Lower leg skin (tissue), 4 donors: Measurements from ENCODE around the gene SHISA6. TPM values are rescaled to one million over a fixed set of nuclear protein-coding genes. Genes with fewer than 3 reads are reported as not detected.

Source experiments
- DNase-seq, 2 donors: peaks; one replicate each; pipeline ENCODE4 v3.0.0-alpha.2; 2019; ENCODE audit warnings: low spot score in 2 of 2
- H3K4me3 ChIP-seq: fragments of 200-600 bp; sonication (generic); 2 replicates; pipeline ENCODE4 v1.5.1; 2017; ENCODE audit warnings: mild to moderate bottlenecking, low read depth; ENCODE audit not compliant: poor library complexity, severe bottlenecking
- CTCF ChIP-seq, 3 donors: fragments of 450-650 bp; IDR thresholded peaks; one replicate each; pipeline ENCODE4 v1.5.1; 2016; ENCODE audit warnings: antibody characterized with exemption in 3 of 3, mild to moderate bottlenecking in 3 of 3, moderate library complexity in 2 of 3
- POLR2A ChIP-seq, 2 donors: fragments of 450-650 bp; IDR thresholded peaks; one replicate each; pipeline ENCODE4 v1.6.1; 2016 to 2017; ENCODE audit warnings: antibody characterized with exemption in 2 of 2, mild to moderate bottlenecking in 1 of 2, moderate library complexity in 1 of 2
- WGBS, 2 donors: methylation state at CpG; one replicate each; pipeline ENCODE4 v1.1.5; 2018; 5-methylcytosine and 5-hydroxymethylcytosine counted together
- intact Hi-C: fragments of 100-400 bp; cut with DNase I; formaldehyde crosslinking; loops from one replicate; pipeline ENCODE4 v1.15.0; 2023; ENCODE audit warnings: low total_unique reads
- total RNA-seq, 4 donors: library from RNA; depleted of rRNA; stranded (reverse); fragments of >200 nt; gene quantifications; one replicate each; pipeline ENCODE4 v1.1.0, GENCODE V29; 2016

SHISA6 gene
- total RNA-seq, 4 donors from 2014 or later: 0.72 to 2.8 (median 1.4) TPM

DNA sequence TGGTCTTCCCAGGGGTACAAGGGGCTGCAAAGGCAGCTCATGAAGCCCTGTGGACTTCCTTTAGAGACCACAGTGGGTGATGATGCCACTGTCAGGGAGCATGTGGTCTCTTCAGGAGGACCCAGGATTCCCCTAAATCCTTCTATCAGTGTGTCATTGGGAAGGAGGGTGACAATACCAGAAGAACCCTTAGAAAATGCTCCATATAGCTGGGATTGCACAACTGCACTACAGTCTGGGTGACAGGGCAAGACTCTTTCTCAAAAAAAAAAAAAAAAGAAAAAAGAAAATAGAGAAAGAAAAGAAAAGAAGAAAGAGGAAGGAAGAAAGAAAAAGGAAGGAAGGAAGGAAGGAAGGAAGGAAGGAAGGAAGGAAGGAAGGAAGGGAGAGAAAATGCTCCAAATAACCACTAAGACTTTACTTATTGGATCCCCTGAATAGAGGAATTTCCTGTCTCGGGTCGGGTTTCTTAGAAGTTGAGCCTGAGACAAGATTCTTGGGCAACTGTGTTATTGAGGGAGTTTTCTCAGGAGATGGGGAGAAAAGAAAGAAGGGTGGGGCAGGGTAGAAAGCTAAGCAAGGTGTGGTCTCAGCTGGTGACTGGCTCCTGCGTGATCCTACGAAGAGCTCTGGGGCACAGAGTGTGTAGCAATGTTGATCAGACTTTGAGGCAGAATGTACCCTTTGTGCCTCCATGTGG lies 274.1 kb downstream of the SHISA6 start:
- no peak overlapping the region for H3K4me3 ChIP-seq
- no peak for TF ChIP-seq POLR2A (IDR thresholded peaks at IDR 0.05)
- TF ChIP-seq CTCF (IDR thresholded peaks at IDR 0.05): no peak
- no peak for DNase-seq
- intact Hi-C loops: no loop called here
- WGBS, 2 donors: 37 to 45% methylated on average over 4 of the region's 4 CpGs

GRCh38 chr17:11515901-11516300 lies 274.9 kb downstream of the SHISA6 start:
- WGBS, 2 donors: 21 to 34% methylated on average over 2 of the region's 2 CpGs
- TF ChIP-seq CTCF (IDR thresholded peaks at IDR 0.05): no peak
- no peak for TF ChIP-seq POLR2A (IDR thresholded peaks at IDR 0.05)
- no peak for DNase-seq
- no peak overlapping the region for H3K4me3 ChIP-seq
- intact Hi-C loops: no loop called here

DNA sequence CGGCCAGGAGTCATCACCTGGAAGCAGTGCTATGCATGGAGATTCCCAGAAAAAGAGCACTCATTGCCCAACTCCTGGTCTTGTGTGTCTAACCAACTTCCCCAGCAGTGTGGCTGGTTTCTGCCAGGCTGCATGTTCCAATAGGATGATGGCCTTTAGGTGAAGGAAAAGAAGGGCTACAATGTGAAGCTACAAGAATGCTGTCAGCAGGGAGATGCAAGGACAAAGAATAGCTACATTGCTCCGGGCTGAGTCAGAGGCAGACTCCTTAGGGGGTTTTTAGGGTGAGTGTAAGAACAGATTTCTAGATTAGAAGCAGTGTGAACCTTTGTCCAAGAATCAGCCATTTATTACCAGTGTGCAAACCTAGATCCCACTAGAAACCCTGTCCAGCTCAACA lies 294.2 kb downstream of the SHISA6 start:
- intact Hi-C loops: no loop called here
- TF ChIP-seq CTCF (IDR thresholded peaks at IDR 0.05): no peak
- TF ChIP-seq POLR2A (IDR thresholded peaks at IDR 0.05): no peak
- H3K4me3 ChIP-seq: no peak overlapping the region
- DNase-seq: no peak
- WGBS, 2 donors: 75 to 92% methylated on average over 2 of the region's 2 CpGs

DNA sequence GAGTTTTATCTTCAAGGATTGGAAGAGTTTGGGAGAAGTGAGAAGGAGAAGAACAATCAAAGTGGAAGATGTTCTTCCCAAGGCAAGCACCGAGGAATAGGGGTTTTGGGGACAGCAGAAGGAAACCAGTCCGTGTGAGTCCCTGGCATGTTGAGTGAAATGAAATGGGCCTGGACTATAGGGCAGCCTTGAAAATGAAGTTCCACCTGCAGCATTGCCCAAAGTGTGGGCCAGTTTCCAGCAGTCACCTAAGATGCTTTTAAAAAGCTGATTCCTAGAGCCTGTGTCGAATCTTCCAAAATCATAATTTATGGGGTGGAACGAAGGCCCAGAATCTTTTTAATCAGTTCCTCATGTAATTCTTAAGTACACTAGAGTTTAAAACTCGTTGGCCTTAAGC lies 297.4 kb downstream of the SHISA6 start:
- no peak overlapping the region for H3K4me3 ChIP-seq
- intact Hi-C loops: no loop called here
- WGBS, 2 donors: 61 to 71% methylated on average over 5 of the region's 5 CpGs
- no peak for TF ChIP-seq POLR2A (IDR thresholded peaks at IDR 0.05)
- no peak for TF ChIP-seq CTCF (IDR thresholded peaks at IDR 0.05)
- DNase-seq: no peak

GRCh38 chr17:11539637-11540036 lies 298.6 kb downstream of the SHISA6 start:
- no peak overlapping the region for H3K4me3 ChIP-seq
- DNase-seq: no peak
- intact Hi-C loops: no loop called here
- no peak for TF ChIP-seq POLR2A (IDR thresholded peaks at IDR 0.05)
- TF ChIP-seq CTCF (IDR thresholded peaks at IDR 0.05): no peak
- WGBS, 2 donors: 80 to 84% methylated on average over 7 of the region's 7 CpGs

GRCh38 chr17:11545002-11545401 lies 304.0 kb downstream of the SHISA6 start:
- intact Hi-C loops: no loop called here
- 85 to 86% methylated on average over 6 of the region's 6 CpGs for WGBS, 2 donors
- no peak for DNase-seq

More at GRCh38 chr17:11545002-11545401, 304.0 kb downstream of the SHISA6 start:
- no peak overlapping the region for H3K4me3 ChIP-seq
- no peak for TF ChIP-seq POLR2A (IDR thresholded peaks at IDR 0.05)
- TF ChIP-seq CTCF (IDR thresholded peaks at IDR 0.05): no peak
